IPS-18a (cell line): ENCODE data around the gene MYL5.

Experiments used
- H3K27ac ChIP-seq: one replicate; pipeline ENCODE4 v1.5.1; 2013; ENCODE audit warnings: low read length
- H3K27me3 ChIP-seq: one replicate; pipeline ENCODE4 v1.6.1; 2013; ENCODE audit warnings: mild to moderate bottlenecking, low read length; ENCODE audit not compliant: control insufficient read depth, insufficient read depth
- H3K36me3 ChIP-seq: one replicate; pipeline ENCODE4 v1.6.1; 2013; ENCODE audit warnings: low read depth, low read length; ENCODE audit not compliant: control insufficient read depth
- H3K4me1 ChIP-seq: one replicate; pipeline ENCODE4 v1.6.1; 2013; ENCODE audit warnings: low read depth, low read length; ENCODE audit not compliant: control insufficient read depth
- H3K4me3 ChIP-seq: one replicate; pipeline ENCODE4 v1.5.1; 2013; ENCODE audit warnings: low read length
- H3K9ac ChIP-seq: one replicate; pipeline ENCODE4 v1.6.1; 2013; ENCODE audit warnings: mild to moderate bottlenecking, low read length, moderate library complexity
- H3K9me3 ChIP-seq: one replicate; pipeline ENCODE4 v1.6.1; 2013; ENCODE audit warnings: low read depth, low read length; ENCODE audit not compliant: control insufficient read depth

MYL5 gene

GRCh38 chr4:710916-711315, 36.6 kb downstream of the MYL5 start:
- Histone ChIP-seq H3K9ac (no peak overlapping the region), H3K27me3 (no peaks in the 10 kb centered on the region), H3K9me3 (no peaks in the 10 kb centered on the region), H3K27ac (no peak overlapping the region), H3K4me3 (no peak overlapping the region), H3K36me3 (peaks cover 3% of the 10 kb centered on the region), H3K4me1 (peaks cover 5% of the 10 kb centered on the region)

DNA sequence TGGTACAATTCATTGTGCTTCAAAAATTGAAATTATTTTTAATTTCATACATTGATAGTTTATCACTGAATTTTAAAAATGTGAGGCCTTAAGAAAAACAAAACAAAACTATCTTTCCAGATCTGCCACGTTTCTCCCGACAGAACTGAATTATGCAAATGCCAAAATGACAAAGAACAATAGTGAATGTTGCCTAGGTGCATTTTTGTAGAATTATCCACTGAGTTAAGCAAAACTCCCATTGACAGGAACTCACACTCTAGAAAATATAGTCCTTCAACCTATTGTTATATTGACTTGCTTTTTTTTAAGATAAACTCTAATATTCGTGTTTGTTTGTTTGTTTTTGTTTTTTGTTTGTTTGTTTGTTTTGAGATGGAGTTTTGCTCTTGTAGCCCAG, 37.8 kb downstream of the MYL5 start:
- no peak overlapping the region for H3K27ac ChIP-seq
- no peak overlapping the region for H3K4me3 ChIP-seq
- H3K27me3 ChIP-seq: no peaks in the 10 kb centered on the region
- peaks cover under 1% of the 10 kb centered on the region for H3K4me1 ChIP-seq
- H3K9ac ChIP-seq: no peak overlapping the region
- no peaks in the 10 kb centered on the region for H3K9me3 ChIP-seq
- peaks cover 3% of the 10 kb centered on the region for H3K36me3 ChIP-seq

DNA sequence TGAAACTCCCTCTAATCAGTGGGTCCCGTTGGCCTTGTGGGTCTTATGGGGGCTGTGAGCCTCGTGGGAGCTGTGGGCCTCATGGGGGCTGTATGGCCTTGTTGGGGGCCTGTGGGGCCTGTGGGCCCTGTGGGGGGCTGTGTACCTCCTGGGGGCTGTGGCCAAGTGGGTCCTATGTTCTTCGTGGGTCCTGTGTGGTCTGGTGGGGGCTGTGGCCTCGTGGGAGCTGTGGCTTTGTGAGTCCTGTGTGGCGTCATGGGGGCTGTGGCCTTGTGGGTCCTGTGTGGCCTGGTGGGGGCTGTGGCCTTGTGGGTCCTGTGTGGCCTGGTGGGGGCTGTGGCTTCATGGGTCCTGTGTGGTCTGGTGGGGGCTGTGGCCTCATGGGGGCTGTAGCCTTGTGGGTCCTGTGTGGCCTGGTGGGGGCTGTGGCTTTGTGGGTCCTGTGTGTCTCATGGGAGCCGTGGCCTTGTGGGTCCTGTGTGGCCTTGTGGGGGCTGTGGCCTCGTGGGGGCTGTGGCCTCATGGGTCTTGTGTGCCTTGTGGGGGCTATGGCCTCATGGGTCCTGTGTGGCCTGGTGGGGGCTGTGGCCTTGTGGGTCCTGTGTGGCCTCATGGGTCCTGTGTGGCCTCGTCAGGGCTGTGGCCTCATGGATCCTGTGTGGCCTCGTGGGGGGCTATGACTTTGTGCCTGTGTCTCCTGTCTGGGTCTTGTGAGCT, 38.7 kb downstream of the MYL5 start:
- Histone ChIP-seq H3K27ac (no peak overlapping the region), H3K4me3 (no peak overlapping the region), H3K9me3 (no peaks in the 10 kb centered on the region), H3K4me1 (no peaks in the 10 kb centered on the region), H3K27me3 (no peaks in the 10 kb centered on the region), H3K9ac (no peak overlapping the region), H3K36me3 (peaks cover 3% of the 10 kb centered on the region)

DNA sequence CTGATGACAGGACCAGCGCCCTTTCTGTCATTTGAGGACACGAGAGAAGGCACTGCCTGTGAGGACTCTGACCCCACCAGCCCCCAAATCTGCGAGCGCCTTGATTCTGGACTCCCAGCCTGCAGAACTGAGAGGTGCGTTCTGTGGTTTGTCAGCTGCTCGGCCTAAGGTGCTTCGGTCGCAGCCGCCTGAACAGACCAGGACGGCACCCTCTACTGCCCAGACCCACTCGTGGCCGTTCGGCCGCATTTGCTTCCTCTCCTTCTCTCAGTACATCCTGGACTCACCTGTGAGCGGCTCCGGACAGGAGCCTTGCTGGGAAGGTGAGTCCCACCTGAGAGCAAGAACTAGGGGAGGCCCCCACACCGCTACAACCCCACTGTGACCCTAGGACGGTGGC, 39.7 kb downstream of the MYL5 start:
- Histone ChIP-seq H3K9ac (no peak overlapping the region), H3K36me3 (peaks cover 3% of the 10 kb centered on the region)

GRCh38 chr4:717601-718320, 43.4 kb downstream of the MYL5 start:
- no peak overlapping the region for H3K4me3 ChIP-seq
- H3K9ac ChIP-seq: no peak overlapping the region
- H3K27me3 ChIP-seq: no peaks in the 10 kb centered on the region
- H3K36me3 ChIP-seq: peaks cover 3% of the 10 kb centered on the region
- no peaks in the 10 kb centered on the region for H3K9me3 ChIP-seq
- no peak overlapping the region for H3K27ac ChIP-seq
- H3K4me1 ChIP-seq: no peaks in the 10 kb centered on the region

More for the DNA sequence above, 39.7 kb downstream of the MYL5 start:
- no peak overlapping the region for H3K27ac ChIP-seq
- no peaks in the 10 kb centered on the region for H3K27me3 ChIP-seq
- H3K4me3 ChIP-seq: no peak overlapping the region
- no peaks in the 10 kb centered on the region for H3K4me1 ChIP-seq
- no peaks in the 10 kb centered on the region for H3K9me3 ChIP-seq

DNA sequence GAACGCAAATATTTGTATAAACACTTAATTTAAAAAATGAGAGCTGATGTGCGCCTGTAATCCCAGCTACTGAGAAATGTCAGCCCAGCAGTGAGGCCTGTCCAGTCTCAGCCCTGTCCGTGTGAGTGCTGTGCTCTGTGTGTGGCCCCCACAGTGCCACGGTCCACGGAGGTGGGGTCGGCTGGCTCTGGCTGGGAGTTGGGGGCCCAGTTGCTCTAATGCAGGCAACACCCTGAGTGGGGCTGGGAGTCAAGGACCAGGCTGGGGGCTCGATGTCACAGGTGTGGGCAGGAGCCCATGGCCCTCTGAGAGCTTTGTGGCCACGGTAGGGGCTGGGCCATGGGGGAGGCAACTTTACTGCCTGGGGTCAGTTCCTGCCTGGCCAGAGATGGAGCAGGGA, 44.1 kb downstream of the MYL5 start:
- H3K27ac ChIP-seq: no peak overlapping the region

DNA sequence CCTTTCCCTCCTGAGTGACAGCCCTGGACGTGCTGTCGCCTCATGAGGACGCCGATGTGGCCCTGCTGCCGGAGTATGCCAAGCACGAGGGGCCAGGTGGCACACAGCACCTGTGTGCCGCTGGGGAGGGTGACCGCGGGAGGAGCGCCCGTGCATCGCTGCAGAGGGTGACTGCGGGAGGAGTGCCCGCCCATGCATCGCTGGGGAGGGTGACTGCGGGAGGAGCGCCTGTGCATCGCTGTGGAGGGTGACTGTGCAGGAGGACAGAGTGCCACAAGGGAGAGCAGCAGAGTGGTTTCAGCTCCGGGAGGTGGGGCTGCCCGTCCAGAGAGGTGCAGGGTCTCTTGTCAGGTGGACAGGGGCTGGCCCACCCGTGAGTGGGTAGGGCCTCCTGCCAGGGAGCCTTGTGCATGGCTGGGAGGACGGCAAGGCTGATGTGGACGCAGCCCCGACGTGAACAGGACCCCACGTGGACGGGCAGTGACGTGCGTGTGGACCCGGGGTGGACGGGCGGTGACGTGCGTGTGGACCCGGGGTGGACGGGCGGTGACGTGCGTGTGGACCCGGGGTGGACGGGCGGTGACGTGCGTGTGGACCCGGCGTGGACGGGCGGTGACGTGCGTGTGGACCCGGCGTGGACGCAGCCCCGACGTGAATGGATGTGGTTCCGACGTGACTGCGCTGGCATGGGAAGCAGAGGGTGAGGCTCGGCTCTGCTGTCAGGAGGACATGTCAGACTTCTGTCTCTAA, 45.9 kb downstream of the MYL5 start:
- Histone ChIP-seq H3K9ac (no peak overlapping the region), H3K4me1 (no peaks in the 10 kb centered on the region), H3K27me3 (no peaks in the 10 kb centered on the region), H3K36me3 (no peaks in the 10 kb centered on the region), H3K9me3 (no peaks in the 10 kb centered on the region), H3K27ac (no peak overlapping the region), H3K4me3 (no peak overlapping the region)

More for the DNA sequence above, 44.1 kb downstream of the MYL5 start:
- H3K9me3 ChIP-seq: no peaks in the 10 kb centered on the region
- H3K27me3 ChIP-seq: no peaks in the 10 kb centered on the region
- H3K4me3 ChIP-seq: no peak overlapping the region
- H3K4me1 ChIP-seq: no peaks in the 10 kb centered on the region
- H3K9ac ChIP-seq: no peak overlapping the region
- peaks cover 3% of the 10 kb centered on the region for H3K36me3 ChIP-seq

DNA sequence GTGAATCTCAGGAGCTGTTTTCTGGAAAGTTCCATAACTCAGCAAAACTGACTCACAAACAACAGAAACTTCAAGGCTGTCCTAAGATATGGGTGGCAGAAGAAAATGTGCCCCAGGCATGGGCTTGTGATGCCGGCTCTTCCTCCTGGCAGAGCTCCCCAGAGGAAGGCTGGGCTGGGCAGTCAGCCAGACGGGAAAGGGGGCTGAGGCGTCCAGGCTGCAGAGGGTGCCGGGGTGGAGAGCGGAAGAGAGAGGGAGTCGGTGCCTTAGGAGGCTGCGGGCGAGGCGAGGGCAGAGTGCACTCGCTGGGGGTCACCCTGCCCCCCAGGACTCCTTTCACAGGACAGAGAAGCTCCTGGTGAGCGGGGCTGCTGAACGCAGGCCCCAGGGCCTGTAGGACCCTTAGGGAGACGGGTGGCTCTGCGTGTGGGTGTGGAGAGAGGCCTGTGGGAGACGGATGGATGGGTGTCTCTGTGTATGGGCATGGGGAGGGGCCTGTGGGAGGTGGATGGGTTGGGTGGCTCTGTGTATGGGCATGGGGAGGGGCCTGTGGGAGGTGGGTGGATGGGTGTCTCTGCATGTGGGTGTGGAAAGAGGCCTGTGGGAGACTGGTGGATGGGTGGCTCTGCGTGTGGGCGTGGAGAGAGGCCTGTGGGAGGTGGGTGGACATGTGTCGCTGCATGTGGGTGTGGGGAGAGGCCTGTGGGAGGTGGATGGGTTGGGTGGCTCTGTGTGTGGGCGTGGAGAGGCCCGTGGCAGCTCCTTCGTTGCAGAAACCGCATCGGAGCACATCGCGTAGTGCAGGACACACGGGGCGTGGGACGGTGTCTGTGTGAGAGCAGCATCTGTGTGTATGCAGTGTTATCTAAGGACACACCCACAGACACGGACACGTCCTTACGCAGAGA, 47.2 kb downstream of the MYL5 start:
- no peak overlapping the region for H3K4me3 ChIP-seq

DNA sequence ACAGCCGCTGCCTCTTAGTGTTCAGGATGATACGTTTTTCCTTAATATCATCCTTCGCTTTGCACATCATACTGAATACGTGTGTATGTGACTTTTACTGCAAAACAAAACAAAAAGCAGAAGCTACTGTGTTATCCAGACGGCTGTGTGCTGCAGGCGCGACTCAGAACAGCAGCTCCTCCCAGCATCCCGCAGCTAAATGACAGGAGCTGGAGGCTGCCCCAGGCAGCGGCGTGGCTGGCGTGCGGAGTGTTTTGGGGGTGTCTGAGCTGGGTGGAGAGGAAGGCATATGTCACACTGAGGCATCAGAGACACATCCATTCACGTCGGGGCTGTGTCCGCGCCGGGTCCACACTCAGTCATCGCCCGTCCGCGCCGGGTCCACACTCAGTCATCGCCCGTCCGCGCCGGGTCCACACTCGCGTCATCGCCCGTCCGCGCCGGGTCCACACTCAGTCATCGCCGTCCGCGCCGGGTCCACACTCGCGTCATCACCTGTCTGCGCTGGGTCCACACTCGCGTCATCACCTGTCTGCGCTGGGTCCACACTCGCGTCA, 47.9 kb downstream of the MYL5 start:
- H3K27ac ChIP-seq: no peak overlapping the region
- no peak overlapping the region for H3K4me3 ChIP-seq
- H3K9ac ChIP-seq: no peak overlapping the region
- H3K4me1 ChIP-seq: no peaks in the 10 kb centered on the region
- H3K9me3 ChIP-seq: no peaks in the 10 kb centered on the region
- H3K27me3 ChIP-seq: no peaks in the 10 kb centered on the region
- no peaks in the 10 kb centered on the region for H3K36me3 ChIP-seq

More for the DNA sequence above, 47.2 kb downstream of the MYL5 start:
- H3K9me3 ChIP-seq: no peaks in the 10 kb centered on the region
- H3K4me1 ChIP-seq: no peaks in the 10 kb centered on the region
- H3K36me3 ChIP-seq: no peaks in the 10 kb centered on the region
- H3K27me3 ChIP-seq: no peaks in the 10 kb centered on the region
- H3K9ac ChIP-seq: no peak overlapping the region
- no peak overlapping the region for H3K27ac ChIP-seq

GRCh38 chr4:722851-723360, 48.6 kb downstream of the MYL5 start:
- Histone ChIP-seq H3K9ac (no peak overlapping the region), H3K9me3 (no peaks in the 10 kb centered on the region), H3K4me3 (no peak overlapping the region), H3K27ac (no peak overlapping the region), H3K27me3 (no peaks in the 10 kb centered on the region), H3K36me3 (no peaks in the 10 kb centered on the region), H3K4me1 (no peaks in the 10 kb centered on the region)
